Stomach (tissue), 19 donors: Measurements from ENCODE around the gene CBLIF. TPM values are rescaled to one million over a fixed set of nuclear protein-coding genes. Genes with fewer than 3 reads are reported as not detected.
"Not testable (repeated sequence)": the region's sequence is repeated elsewhere in the genome, so short reads cannot be mapped to it uniquely, and the experiment has no call there.

Source experiments
- DNase-seq, 2 donors: peaks; one replicate each; pipeline versions ENCODE4 v3.0.0 to v3.0.0-alpha.2; 2013 to 2019
- H3K27ac ChIP-seq, 5 donors: fragments of 200-600 bp in 4 of 5; sonication (generic) in 4 of 5; one replicate each; pipeline ENCODE4 v1.5.1; 2013 to 2019; ENCODE audit warnings: mild to moderate bottlenecking in 1 of 5, moderate library complexity in 1 of 5
- H3K27me3 ChIP-seq, 3 donors: fragments of 200-600 bp; sonication (generic); one replicate each; pipeline ENCODE4 v1.5.1; 2017 to 2019; ENCODE audit warnings: mixed run types in 1 of 3
- H3K36me3 ChIP-seq, 4 donors: fragments of 200-600 bp; sonication (generic); 1 replicate in 3 of 4; 2 replicates in 1 of 4; pipeline ENCODE4 v1.5.1; 2016 to 2019
- H3K4me1 ChIP-seq, 4 donors: fragments of 200-600 bp; sonication (generic); one replicate each; pipeline ENCODE4 v1.5.1; 2016 to 2019
- H3K4me3 ChIP-seq, 4 donors: fragments of 200-600 bp; sonication (generic) in 3 of 4; one replicate each; pipeline ENCODE4 v1.5.1; 2016 to 2019; ENCODE audit warnings: mild to moderate bottlenecking in 1 of 4
- H3K9me3 ChIP-seq, 4 donors: fragments of 200-600 bp; sonication (generic); one replicate each; pipeline ENCODE4 v1.5.1; 2016 to 2019
- EP300 ChIP-seq: sonication (generic); formaldehyde crosslinking; IDR thresholded peaks from one replicate; pipeline ENCODE4 v1.6.1; 2017; ENCODE audit warnings: antibody characterized with exemption
- POLR2A ChIP-seq, 4 donors: fragments of 450-650 bp; IDR thresholded peaks; one replicate each; pipeline ENCODE4 v1.6.1; 2016; ENCODE audit warnings: antibody characterized with exemption in 4 of 4, control low read depth in 2 of 4, mild to moderate bottlenecking in 1 of 4, moderate library complexity in 1 of 4
- POLR2AphosphoS5 ChIP-seq, 3 donors: sonication (generic); formaldehyde crosslinking; IDR thresholded peaks; one replicate each; pipeline ENCODE4 v1.6.1; 2016; ENCODE audit warnings: antibody characterized with exemption in 3 of 3
- WGBS, 5 donors: extraction: QIAGEN DNeasy Blood & Tissue Kit in 3 of 5; methylation state at CpG; one replicate each; pipeline versions ENCODE4 v1.1.5 to v1.1.7; 2013 to 2018; 5-methylcytosine and 5-hydroxymethylcytosine counted together
- intact Hi-C: fragments of 100-400 bp; cut with DNase I; formaldehyde crosslinking; loops from one replicate; pipeline ENCODE4 v1.15.1; 2023; ENCODE audit warnings: low total_unique reads
- long read RNA-seq, 10 donors: transcript quantifications; one replicate each; lab custom pipeline, GENCODE V29; 2026
- polyA plus RNA-seq, 3 donors: library from polyadenylated mRNA; stranded (reverse); fragments of 200-250 nt; gene quantifications; one replicate each; pipeline ENCODE4 v1.2.3, GENCODE V29; 2013
- total RNA-seq, 5 donors: library from RNA; depleted of rRNA; stranded (reverse); fragments of >200 nt; gene quantifications; one replicate each; pipeline versions ENCODE4 v1.1.0 to v1.2.3, GENCODE V29; 2014 to 2016
- TF ChIP-seq, protein P1 (sequence below), 7 experiments: fragments of 450-650 bp in 4 of 7; fragments of 200-600 bp in 3 of 7; sonication (generic) in 3 of 7; IDR thresholded peaks; one replicate each; pipeline ENCODE4 v1.5.1; 2016 to 2019; ENCODE audit warnings: antibody characterized with exemption in 7 of 7, control low read depth in 2 of 7, mild to moderate bottlenecking in 1 of 7
- donor health status: healthy with polysubstance abuse.
- donor health status: Bipolar disorder and iron deficiency.
- donor health status: healthy.

Gene CBLIF
- total RNA-seq (1,000 to 10,000 TPM in 2 of 5 donors, 100 to 1,000 TPM in 2, 1 to 10 TPM in 1; 2.9 to 2,010 (median 456) TPM), polyA plus RNA-seq (100 to 1,000 TPM; 546 to 772 (median 712) TPM)
- long read RNA-seq, donor 1, transcript GIF-201 (9 exons, 1,518 nt) = major isoform, 32 of 71 reads
- long read RNA-seq, donor 1, partial matches to known transcripts = 37 of 71 reads
- long read RNA-seq, donor 1, other reads (novel, unspliced or antisense) = 0 of 71 reads
- long read RNA-seq, donor 2, transcript GIF-201 (9 exons, 1,518 nt) = major isoform, 10 of 10 reads
- long read RNA-seq, donor 2, partial matches to known transcripts = 0 of 10 reads
- long read RNA-seq, donor 2, other reads (novel, unspliced or antisense) = 0 of 10 reads
- long read RNA-seq, donor 3, transcript GIF-203 (3 exons, 977 nt) = minor isoform, 16 of 455 reads
- long read RNA-seq, donor 3, transcript GIF-201 (9 exons, 1,518 nt) = major isoform, 212 of 455 reads
- long read RNA-seq, donor 3, partial matches to known transcripts = 211 of 455 reads
- long read RNA-seq, donor 3, other reads (novel, unspliced or antisense) = 14 of 455 reads
- long read RNA-seq, donor 4, transcript GIF-201 (9 exons, 1,518 nt) = major isoform, 10 of 17 reads
- long read RNA-seq, donor 4, partial matches to known transcripts = 7 of 17 reads
- long read RNA-seq, donor 4, other reads (novel, unspliced or antisense) = 0 of 17 reads
- long read RNA-seq, donor 5, transcript GIF-201 (9 exons, 1,518 nt) = major isoform, 90 of 179 reads
- long read RNA-seq, donor 5, partial matches to known transcripts = 86 of 179 reads
- long read RNA-seq, donor 5, other reads (novel, unspliced or antisense) = 0 of 179 reads
- long read RNA-seq, donor 6, transcript GIF-204 (2 exons, 386 nt) = minor isoform, 10 of 1,197 reads
- long read RNA-seq, donor 6, transcript GIF-201 (9 exons, 1,518 nt) = major isoform, 469 of 1,197 reads
- long read RNA-seq, donor 6, transcript GIF-203 (3 exons, 977 nt) = minor isoform, 29 of 1,197 reads
- long read RNA-seq, donor 6, partial matches to known transcripts = 615 of 1,197 reads
- long read RNA-seq, donor 6, other reads (novel, unspliced or antisense) = 70 of 1,197 reads
- long read RNA-seq, donor 7, transcript GIF-201 (9 exons, 1,518 nt) = major isoform, 10 of 24 reads
- long read RNA-seq, donor 7, partial matches to known transcripts = 12 of 24 reads
- long read RNA-seq, donor 7, other reads (novel, unspliced or antisense) = 0 of 24 reads
- long read RNA-seq, donor 8, transcript GIF-203 (3 exons, 977 nt) = minor isoform, 15 of 801 reads
- long read RNA-seq, donor 8, transcript GIF-201 (9 exons, 1,518 nt) = major isoform, 272 of 801 reads
- long read RNA-seq, donor 8, partial matches to known transcripts = 484 of 801 reads
- long read RNA-seq, donor 8, other reads (novel, unspliced or antisense) = 26 of 801 reads
- long read RNA-seq, donor 9, transcript GIF-201 (9 exons, 1,518 nt) = major isoform, 127 of 714 reads
- long read RNA-seq, donor 9, transcript GIF-203 (3 exons, 977 nt) = minor isoform, 20 of 714 reads
- long read RNA-seq, donor 9, partial matches to known transcripts = 566 of 714 reads
- long read RNA-seq, donor 9, other reads (novel, unspliced or antisense) = 0 of 714 reads
- long read RNA-seq, donor 10, partial matches to known transcripts = 0 of 3 reads
- long read RNA-seq, donor 10, other reads (novel, unspliced or antisense) = 0 of 3 reads

GRCh38 chr11:59845399-59845798, at the start of gene CBLIF:
Gene CBLIF, minus strand, starts transcription at chr11:59845499. Its CDS starts 46 bp downstream, at chr11:59845453.
- peak within 1 kb of the TSS in 1 of 4 donors; percentile 12 for H3K4me3 ChIP-seq
- no peaks in the 10 kb centered on the region for H3K36me3 ChIP-seq
- peak within 1 kb of the TSS; percentile 13 to 61 (median 49) for H3K27ac ChIP-seq
- intact Hi-C loops = no loop called here
- DNase-seq = peak; percentile 34 to 54
- TF ChIP-seq EP300 = no peak
- TF ChIP-seq, protein P1, sequence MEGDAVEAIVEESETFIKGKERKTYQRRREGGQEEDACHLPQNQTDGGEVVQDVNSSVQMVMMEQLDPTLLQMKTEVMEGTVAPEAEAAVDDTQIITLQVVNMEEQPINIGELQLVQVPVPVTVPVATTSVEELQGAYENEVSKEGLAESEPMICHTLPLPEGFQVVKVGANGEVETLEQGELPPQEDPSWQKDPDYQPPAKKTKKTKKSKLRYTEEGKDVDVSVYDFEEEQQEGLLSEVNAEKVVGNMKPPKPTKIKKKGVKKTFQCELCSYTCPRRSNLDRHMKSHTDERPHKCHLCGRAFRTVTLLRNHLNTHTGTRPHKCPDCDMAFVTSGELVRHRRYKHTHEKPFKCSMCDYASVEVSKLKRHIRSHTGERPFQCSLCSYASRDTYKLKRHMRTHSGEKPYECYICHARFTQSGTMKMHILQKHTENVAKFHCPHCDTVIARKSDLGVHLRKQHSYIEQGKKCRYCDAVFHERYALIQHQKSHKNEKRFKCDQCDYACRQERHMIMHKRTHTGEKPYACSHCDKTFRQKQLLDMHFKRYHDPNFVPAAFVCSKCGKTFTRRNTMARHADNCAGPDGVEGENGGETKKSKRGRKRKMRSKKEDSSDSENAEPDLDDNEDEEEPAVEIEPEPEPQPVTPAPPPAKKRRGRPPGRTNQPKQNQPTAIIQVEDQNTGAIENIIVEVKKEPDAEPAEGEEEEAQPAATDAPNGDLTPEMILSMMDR (IDR thresholded peaks at IDR 0.05) = no peak
- TF ChIP-seq POLR2AphosphoS5 (IDR thresholded peaks at IDR 0.05) = peak in 1 of 3 donors; percentile 23
- H3K27me3 ChIP-seq = no peaks in the 10 kb centered on the region
- H3K4me1 ChIP-seq = peaks cover 0 to 11% (median 10%) of the 10 kb centered on the region in 4 donors
- H3K9me3 ChIP-seq = no peaks in the 10 kb centered on the region
- WGBS, 5 donors = 21 to 53% (median 37%) methylated on average over 4 of the region's 4 CpGs

- Histone ChIP-seq H3K27me3 (no peaks in the 10 kb centered on the region), H3K9me3 (peaks cover 0 to 10% (median 5%) of the 10 kb centered on the region in 4 donors), H3K4me1 (no peaks in the 10 kb centered on the region), H3K4me3 (no peak overlapping the region), H3K36me3 (no peaks in the 10 kb centered on the region), H3K27ac (no peak overlapping the region)
- intact Hi-C loops = no loop called here
- 92 to 100% (median 95%) methylated on average over 1 of the region's 1 CpG for WGBS, 5 donors
- TF ChIP-seq POLR2A (IDR thresholded peaks at IDR 0.05) = no peak
- TF ChIP-seq, protein P1 (IDR thresholded peaks at IDR 0.05) = no peak
- no peak for DNase-seq
Observed at GRCh38 chr11:59894616-59895015, 49.3 kb upstream of the CBLIF start.

DNA sequence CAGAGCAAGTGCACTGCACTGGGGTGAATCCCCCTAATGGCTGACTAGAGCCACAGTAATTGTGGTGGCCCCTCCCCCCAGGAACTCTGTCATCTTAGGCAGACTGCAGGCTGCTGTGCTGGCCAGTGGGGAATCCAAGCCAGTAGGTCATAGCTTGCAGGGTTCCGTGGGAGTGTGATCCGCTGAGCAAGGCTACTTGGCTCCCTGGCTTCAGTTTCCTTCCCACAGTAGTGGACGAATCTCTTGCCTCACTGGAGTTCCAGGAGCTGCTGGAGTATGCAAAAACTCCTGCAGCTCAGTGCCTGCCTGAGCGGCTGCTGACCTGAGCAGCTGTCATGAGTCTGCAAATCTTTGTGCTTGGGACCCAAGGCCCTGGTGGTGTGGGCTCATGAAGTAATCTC, 46.5 kb upstream of the CBLIF start:
- H3K36me3 ChIP-seq = no peaks in the 10 kb centered on the region
- intact Hi-C loops = no loop called here
- no peak overlapping the region for H3K4me3 ChIP-seq
- TF ChIP-seq POLR2AphosphoS5 (IDR thresholded peaks at IDR 0.05) (no peak), POLR2A (IDR thresholded peaks at IDR 0.05) (no peak), EP300 (no peak)
- TF ChIP-seq, protein P1 (IDR thresholded peaks at IDR 0.05) = no peak
- H3K27ac ChIP-seq = no peak overlapping the region
- H3K27me3 ChIP-seq = no peaks in the 10 kb centered on the region
- WGBS, 5 donors = 42 to 76% (median 63%) methylated on average over 4 of the region's 4 CpGs
- peaks cover 3 to 36% (median 19%) of the 10 kb centered on the region in 4 donors for H3K9me3 ChIP-seq
- DNase-seq = peak in 1 of 2 donors; percentile 12
- no peaks in the 10 kb centered on the region for H3K4me1 ChIP-seq

GRCh38 chr11:59887156-59887555, 41.9 kb upstream of the CBLIF start:
- DNase-seq, H3K4me3 ChIP-seq, H3K36me3 ChIP-seq, H3K4me1 ChIP-seq, intact Hi-C loops, H3K27ac ChIP-seq, H3K27me3 ChIP-seq: not testable (repeated sequence)
- H3K9me3 ChIP-seq = peaks cover 3 to 36% (median 21%) of the 10 kb centered on the region in 4 donors
